ENCODE measurements around the gene RIT2. TPM values are rescaled to one million over a fixed set of nuclear protein-coding genes. Genes with fewer than 3 reads are reported as not detected.

Gene RIT2
- polyA plus RNA-seq, 3 donors, result 0.10 TPM; not detected in 2

Other genes with a start within 250 kb of the RIT2 start
- under 1 TPM in 2 of 3 donors, not detected in 1; 0.14 to 0.31 TPM for gene SYT4, start 161.8 kb upstream of the RIT2 start, polyA plus RNA-seq (ENCODE audit: insufficient read length in 3 of 3)